ENCODE results near the gene ZIC2. TPM values are rescaled to one million over a fixed set of nuclear protein-coding genes. Genes with fewer than 3 reads are reported as not detected.
"Not testable (repeated sequence)": the region's sequence is repeated elsewhere in the genome, so short reads cannot be mapped to it uniquely, and the experiment has no call there.

Gene ZIC2
- total RNA-seq, 2 donors from 2014 or later: 0.05 to 0.51 TPM

- DNase-seq (ENCODE audit: low spot score): no peak
- H3K27ac ChIP-seq: no peak overlapping the region
- WGBS: 83% methylated on average over 4 of the region's 4 CpGs
Measured at GRCh38 chr13:99948411-99948810, 33.2 kb upstream of the ZIC2 start.

DNA sequence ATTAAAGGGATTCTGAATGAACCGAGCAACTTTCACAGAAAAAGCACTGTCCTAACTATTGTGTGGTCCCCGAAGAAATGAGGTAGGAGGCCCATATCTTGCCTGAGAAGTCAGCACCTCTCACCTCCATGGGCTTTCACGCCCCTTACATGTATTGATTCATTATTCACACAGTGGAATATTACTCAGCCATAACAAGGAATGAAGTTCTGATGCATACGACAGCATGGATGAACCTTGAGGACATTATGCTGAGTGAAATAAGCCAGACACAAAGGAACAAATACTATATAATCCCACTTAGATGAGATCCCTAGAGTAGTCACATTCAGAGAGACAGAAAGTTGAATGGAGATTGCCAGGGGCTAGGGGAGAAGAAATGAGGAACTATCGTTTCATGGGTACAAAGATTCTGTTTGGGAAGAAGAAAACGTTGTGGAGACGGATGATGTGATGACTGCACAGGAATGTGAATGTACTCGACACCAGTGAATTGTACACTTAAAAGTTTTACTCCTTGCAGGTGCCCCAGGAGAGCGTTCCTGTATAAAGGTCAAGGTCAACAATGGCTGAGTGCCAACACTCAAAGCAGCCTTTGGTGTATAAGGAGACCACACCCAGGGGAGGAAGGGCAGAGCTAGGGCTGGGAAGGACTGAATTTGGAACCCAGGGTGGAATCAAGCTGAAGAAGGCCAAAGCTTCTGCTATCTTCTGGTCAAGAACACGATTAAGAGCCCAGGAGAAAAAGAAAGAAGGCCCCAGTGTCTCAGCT lies 32.5 kb upstream of the ZIC2 start:
- Histone ChIP-seq H3K27me3 (replicated peaks; ENCODE audit: insufficient read depth) (peaks cover 9% of the 10 kb centered on the region), H3K4me1 (replicated peaks) (no peaks in the 10 kb centered on the region), H3K9me3 (no peaks in the 10 kb centered on the region), H3K4me3 (no peak overlapping the region), H3K36me3 (no peaks in the 10 kb centered on the region), H3K27ac (no peak overlapping the region)
- DNase-seq (ENCODE audit: low spot score): no peak
- intact Hi-C loops (cut with DNase I): no loop called here
- 83% methylated on average over 10 of the region's 10 CpGs for WGBS
- TF ChIP-seq POLR2A (IDR thresholded peaks at IDR 0.05) (no peak), POLR2AphosphoS5 (IDR thresholded peaks at IDR 0.05) (no peak)
- TF ChIP-seq, protein P1, sequence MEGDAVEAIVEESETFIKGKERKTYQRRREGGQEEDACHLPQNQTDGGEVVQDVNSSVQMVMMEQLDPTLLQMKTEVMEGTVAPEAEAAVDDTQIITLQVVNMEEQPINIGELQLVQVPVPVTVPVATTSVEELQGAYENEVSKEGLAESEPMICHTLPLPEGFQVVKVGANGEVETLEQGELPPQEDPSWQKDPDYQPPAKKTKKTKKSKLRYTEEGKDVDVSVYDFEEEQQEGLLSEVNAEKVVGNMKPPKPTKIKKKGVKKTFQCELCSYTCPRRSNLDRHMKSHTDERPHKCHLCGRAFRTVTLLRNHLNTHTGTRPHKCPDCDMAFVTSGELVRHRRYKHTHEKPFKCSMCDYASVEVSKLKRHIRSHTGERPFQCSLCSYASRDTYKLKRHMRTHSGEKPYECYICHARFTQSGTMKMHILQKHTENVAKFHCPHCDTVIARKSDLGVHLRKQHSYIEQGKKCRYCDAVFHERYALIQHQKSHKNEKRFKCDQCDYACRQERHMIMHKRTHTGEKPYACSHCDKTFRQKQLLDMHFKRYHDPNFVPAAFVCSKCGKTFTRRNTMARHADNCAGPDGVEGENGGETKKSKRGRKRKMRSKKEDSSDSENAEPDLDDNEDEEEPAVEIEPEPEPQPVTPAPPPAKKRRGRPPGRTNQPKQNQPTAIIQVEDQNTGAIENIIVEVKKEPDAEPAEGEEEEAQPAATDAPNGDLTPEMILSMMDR (IDR thresholded peaks at IDR 0.05): no peak

More at GRCh38 chr13:99948411-99948810, 33.2 kb upstream of the ZIC2 start:
- TF ChIP-seq, protein P1 (IDR thresholded peaks at IDR 0.05): no peak
- TF ChIP-seq POLR2AphosphoS5 (IDR thresholded peaks at IDR 0.05): no peak
- Histone ChIP-seq H3K36me3 (no peaks in the 10 kb centered on the region), H3K4me1 (replicated peaks) (no peaks in the 10 kb centered on the region), H3K4me3 (no peak overlapping the region), H3K9me3 (no peaks in the 10 kb centered on the region), H3K27me3 (replicated peaks; ENCODE audit: insufficient read depth) (peaks cover 9% of the 10 kb centered on the region)
- intact Hi-C loops (cut with DNase I): no loop called here

DNA sequence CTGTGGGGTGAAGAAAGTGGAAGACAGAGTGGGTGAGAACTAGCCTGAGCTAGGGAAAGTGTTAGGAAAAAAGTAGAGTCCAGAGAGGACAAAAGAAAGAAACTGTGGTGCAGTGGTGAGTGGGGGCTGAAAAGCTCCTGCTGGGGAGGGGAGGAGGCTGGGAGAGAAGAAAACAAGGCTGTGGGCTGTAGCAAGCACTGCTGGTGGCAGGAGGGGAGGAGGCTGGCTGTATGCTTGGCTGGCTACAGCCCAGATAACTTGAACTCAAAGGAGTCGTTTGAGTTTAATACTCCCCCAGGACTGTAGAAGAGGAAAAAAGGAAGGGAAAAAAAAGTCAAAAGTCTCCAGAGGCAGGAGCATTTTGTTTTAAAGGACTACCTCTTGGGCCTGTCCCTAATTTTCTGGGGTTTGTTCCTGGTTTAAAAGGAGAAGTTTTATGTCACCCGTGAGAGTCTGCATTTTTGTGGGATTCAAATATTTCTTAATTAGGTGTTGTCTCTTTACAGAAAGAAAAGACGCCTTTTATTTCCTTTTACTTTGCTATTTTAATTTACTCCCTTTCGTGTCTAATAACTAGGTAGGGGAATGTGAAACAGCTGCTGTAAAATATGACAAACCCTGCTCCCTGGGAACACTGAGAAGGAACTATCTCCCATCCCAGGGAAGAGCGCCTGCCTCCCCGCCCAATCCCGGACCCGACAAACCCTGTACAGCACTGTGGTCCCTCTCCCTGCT lies 31.7 kb upstream of the ZIC2 start:
- WGBS: 64% methylated on average over 8 of the region's 8 CpGs
- no peak for DNase-seq (ENCODE audit: low spot score)
- TF ChIP-seq, protein P1 (IDR thresholded peaks at IDR 0.05): no peak
- no peak for TF ChIP-seq POLR2AphosphoS5 (IDR thresholded peaks at IDR 0.05)
- no peak for TF ChIP-seq POLR2A (IDR thresholded peaks at IDR 0.05)

GRCh38 chr13:99951666-99952065 lies 29.9 kb upstream of the ZIC2 start:
- peaks cover 27% of the 10 kb centered on the region for H3K27me3 ChIP-seq (replicated peaks; ENCODE audit: insufficient read depth)
- H3K9me3 ChIP-seq; H3K36me3 ChIP-seq; DNase-seq (ENCODE audit: low spot score); H3K4me1 ChIP-seq (replicated peaks); H3K4me3 ChIP-seq; H3K27ac ChIP-seq; intact Hi-C loops (cut with DNase I): not testable (repeated sequence)
- WGBS: 89% methylated on average over 1 of the region's 1 CpG

More for the DNA sequence above, 31.7 kb upstream of the ZIC2 start:
- H3K4me1 ChIP-seq (replicated peaks): no peaks in the 10 kb centered on the region
- H3K36me3 ChIP-seq: no peaks in the 10 kb centered on the region
- intact Hi-C loops (cut with DNase I): no loop called here
- no peak overlapping the region for H3K27ac ChIP-seq
- peaks cover 14% of the 10 kb centered on the region for H3K27me3 ChIP-seq (replicated peaks; ENCODE audit: insufficient read depth)
- no peak overlapping the region for H3K4me3 ChIP-seq
- H3K9me3 ChIP-seq: no peaks in the 10 kb centered on the region

- no peak overlapping the region for H3K4me3 ChIP-seq
- TF ChIP-seq, protein P1 (IDR thresholded peaks at IDR 0.05): no peak
- no peak for TF ChIP-seq POLR2A (IDR thresholded peaks at IDR 0.05)
- TF ChIP-seq POLR2AphosphoS5 (IDR thresholded peaks at IDR 0.05): no peak
- no peaks in the 10 kb centered on the region for H3K4me1 ChIP-seq (replicated peaks)
- no peaks in the 10 kb centered on the region for H3K9me3 ChIP-seq
- H3K36me3 ChIP-seq: no peaks in the 10 kb centered on the region
- H3K27me3 ChIP-seq (replicated peaks; ENCODE audit: insufficient read depth): peaks cover 36% of the 10 kb centered on the region
- intact Hi-C loops (cut with DNase I): no loop called here
- WGBS: 61% methylated on average over 14 of the region's 14 CpGs
- DNase-seq (ENCODE audit: low spot score): no peak
- H3K27ac ChIP-seq: no peak overlapping the region
Measured at GRCh38 chr13:99953138-99953755, 28.3 kb upstream of the ZIC2 start.

All from prostate gland (tissue), 2 donors.